Endothelial cell of umbilical vein (primary cell): Measurements from ENCODE around the gene PKP4. TPM values are rescaled to one million over a fixed set of nuclear protein-coding genes. Genes with fewer than 3 reads are reported as not detected.

Experiments used
- BruUV-seq: library from RNA; stranded (reverse); fragments of 400-500 nt; replicated peaks from 2 replicates; lab custom pipeline; 2021; lab: Mats Ljungman, UMichigan
- CTCF ChIA-PET: fragments of 300-600, 350-600 bp; sonication (Branson Sonifier 250); formaldehyde crosslinking; loops from one replicate; lab custom pipeline; 2021; ENCODE audit warnings: antibody characterized with exemption, inconsistent platforms; lab: Charles Lee
- POLR2A ChIA-PET: fragments of 300-600, 350-600 bp; sonication (Branson Sonifier 250); formaldehyde crosslinking; loops from one replicate; lab custom pipeline; 2021; ENCODE audit warnings: antibody characterized with exemption, inconsistent platforms; lab: Charles Lee
- DNase-seq: peaks from one replicate; pipeline ENCODE4 v3.0.0-alpha.2; 2011; ENCODE audit warnings: low read depth, low spot score
- FAIRE-seq: peaks from 2 replicates; lab custom pipeline; 2011; peaks lifted over from hg19 to GRCh38; lab: Jason Lieb, UNC
- H2AFZ ChIP-seq: 2 replicates; pipeline ENCODE4 v1.6.0; 2012; ENCODE audit warnings: low read depth, low read length, control low read depth, inconsistent platforms
- H3K27ac ChIP-seq: 2 replicates; pipeline ENCODE4 v1.5.1; 2011; ENCODE audit warnings: low read depth, mild to moderate bottlenecking, control low read depth, low read length, moderate library complexity; ENCODE audit not compliant: insufficient read depth
- H3K27me3 ChIP-seq, 2 experiments: 2 replicates each; pipeline versions ENCODE4 v1.6.0 to v1.6.1; 2011; ENCODE audit warnings: low read length in 2 of 2, mixed read lengths in 1 of 2; ENCODE audit not compliant: control insufficient read depth in 2 of 2, insufficient read depth in 2 of 2
- H3K36me3 ChIP-seq, 2 experiments: 2 replicates in 1 of 2; 3 replicates in 1 of 2; pipeline ENCODE4 v1.5.1; 2011; ENCODE audit warnings: low read length in 2 of 2, mild to moderate bottlenecking in 1 of 2, moderate library complexity in 1 of 2; ENCODE audit not compliant: control insufficient read depth in 2 of 2, insufficient read depth in 2 of 2; ENCODE audit errors: extremely low read depth in 1 of 2
- H3K4me1 ChIP-seq: 3 replicates; pipeline ENCODE4 v1.5.1; 2011; ENCODE audit warnings: mild to moderate bottlenecking, low read length; ENCODE audit not compliant: control insufficient read depth, insufficient read depth; ENCODE audit errors: extremely low read depth
- H3K4me2 ChIP-seq: 2 replicates; pipeline ENCODE4 v1.6.1; 2011; ENCODE audit warnings: low read length, control low read depth, mixed read lengths; ENCODE audit not compliant: insufficient read depth
- H3K4me3 ChIP-seq, 3 experiments: fragments of 200-600 bp in 1 of 3; sonication (generic), shearing (Covaris generic) in 1 of 3; replicated peaks in 1 of 3; 2 replicates each; pipeline ENCODE4 v1.5.1; 2011 to 2016; ENCODE audit warnings: control low read depth in 3 of 3, low read length in 3 of 3, mild to moderate bottlenecking in 2 of 3, inconsistent platforms in 1 of 3, low read depth in 1 of 3, moderate library complexity in 1 of 3; ENCODE audit not compliant: insufficient read depth in 1 of 3
- H3K79me2 ChIP-seq: 2 replicates; pipeline ENCODE4 v1.6.0; 2012; ENCODE audit warnings: low read length, inconsistent platforms; ENCODE audit not compliant: control insufficient read depth, insufficient read depth
- H3K9ac ChIP-seq: replicated peaks from 2 replicates; pipeline ENCODE3; 2011; ENCODE audit warnings: low read length, control low read depth; ENCODE audit not compliant: insufficient read depth; ENCODE audit errors: extremely low read depth
- H3K9me1 ChIP-seq: replicated peaks from 3 replicates; pipeline ENCODE4 v1.6.0; 2011; ENCODE audit warnings: mild to moderate bottlenecking, low read length; ENCODE audit not compliant: control insufficient read depth, insufficient read depth; ENCODE audit errors: extremely low read depth
- H3K9me3 ChIP-seq: replicated peaks from 2 replicates; pipeline ENCODE4 v1.5.1; 2012; ENCODE audit warnings: low read length, inconsistent platforms; ENCODE audit not compliant: control insufficient read depth, insufficient read depth
- H4K20me1 ChIP-seq: replicated peaks from 2 replicates; pipeline ENCODE3; 2011; ENCODE audit warnings: mild to moderate bottlenecking, low read length; ENCODE audit not compliant: control insufficient read depth, insufficient read depth; ENCODE audit errors: extremely low read depth
- CTCF ChIP-seq, 2 donors: IDR thresholded peaks; 1 replicate in 1 of 2; 2 replicates in 1 of 2; pipeline ENCODE4 v1.5.1; 2011; ENCODE audit warnings: low read length in 2 of 2, mild to moderate bottlenecking in 2 of 2, moderate library complexity in 2 of 2, control low read depth in 1 of 2, inconsistent platforms in 1 of 2, low read depth in 1 of 2; ENCODE audit not compliant: insufficient read depth in 1 of 2; ENCODE audit errors: extremely low read depth in 1 of 2
- EZH2 ChIP-seq: IDR thresholded peaks from 2 replicates; pipeline ENCODE4 v1.6.1; 2012; ENCODE audit warnings: borderline replicate concordance, low read depth, mild to moderate bottlenecking, moderate library complexity, low read length, inconsistent platforms; ENCODE audit not compliant: severe bottlenecking
- FOS ChIP-seq: IDR thresholded peaks from 2 replicates; pipeline ENCODE4 v1.6.1; 2011; ENCODE audit warnings: mild to moderate bottlenecking, low read length, moderate library complexity, borderline replicate concordance; ENCODE audit not compliant: insufficient read depth
- GATA2 ChIP-seq: IDR thresholded peaks from 2 replicates; pipeline ENCODE4 v1.7.0; 2011; ENCODE audit warnings: low read depth, mild to moderate bottlenecking, moderate library complexity, mixed read lengths, low read length; ENCODE audit not compliant: insufficient read length, insufficient read depth
- JUN ChIP-seq: IDR thresholded peaks from 2 replicates; pipeline ENCODE4 v1.6.1; 2011; ENCODE audit warnings: borderline replicate concordance, low read depth; ENCODE audit not compliant: insufficient read length, insufficient read depth
- MAX ChIP-seq: IDR thresholded peaks from 2 replicates; pipeline ENCODE4 v1.6.1; 2011; ENCODE audit not compliant: insufficient read depth, insufficient read length
- MYC ChIP-seq: IDR thresholded peaks from one replicate; pipeline ENCODE4 v1.6.1; 2011; ENCODE audit warnings: mild to moderate bottlenecking, low read depth, low read length
- POLR2A ChIP-seq: IDR thresholded peaks from 2 replicates; pipeline ENCODE4 v1.6.1; 2012; ENCODE audit warnings: low read depth, mild to moderate bottlenecking, control low read depth, low read length
- POLR2AphosphoS5 ChIP-seq: IDR thresholded peaks from 2 replicates; pipeline ENCODE4 v1.6.1; 2012; ENCODE audit warnings: low read depth, mild to moderate bottlenecking, control low read depth, low read length, moderate library complexity; ENCODE audit not compliant: insufficient read depth
- dilution Hi-C: fragments of 300-500 bp; cut with MboI; formaldehyde crosslinking; loops from one replicate; pipeline ENCODE4 v1.15.0; 2019; ENCODE audit warnings: low sequenced_read_pairs; ENCODE audit not compliant: extremely low pct_ligation_motif_present
- intact Hi-C: fragments of 100-400 bp; cut with micrococcal nuclease; formaldehyde crosslinking; loops from one replicate; pipeline ENCODE4 v1.10.0; 2022
- polyA plus RNA-seq, 4 experiments: library from polyadenylated mRNA; depleted of rRNA in 3 of 4; stranded (reverse) in 3 of 4; unstranded in 1 of 4; fragments of >200 nt; gene quantifications; 2 replicates each; pipeline versions ENCODE4 v1.2.1 to v1.2.3, GENCODE V29; 2011 to 2012; ENCODE audit warnings: missing spikeins in 1 of 4
- total RNA-seq: library from RNA; stranded (reverse); gene quantifications from 2 replicates; pipeline ENCODE4 v1.2.3, GENCODE V29; 2021

PKP4 gene
- total and polyA plus RNA-seq, 2 donors (not counting 3 experiments of a cell fraction or from before 2014, with no cell fraction given), result 35.4 to 68.5 TPM

- Histone ChIP-seq H3K27ac (no peak overlapping the region), H3K4me3 (no peak overlapping the region), H3K4me2 (no peak overlapping the region), H3K9me3 (no peaks in the 10 kb centered on the region), H3K9me1 (no peaks in the 10 kb centered on the region), H4K20me1 (no peaks in the 10 kb centered on the region), H2AFZ (no peak overlapping the region), H3K9ac (no peak overlapping the region), H3K79me2 (no peaks in the 10 kb centered on the region), H3K36me3 (peaks cover 2 to 6% of the 10 kb centered on the region in 2 experiments), H3K27me3 (no peaks in the 10 kb centered on the region), H3K4me1 (peaks cover 7% of the 10 kb centered on the region)
- dilution Hi-C loops (no loop called here), intact Hi-C loops (loop anchor here (5.0 kb wide), 1 partner anchor 171 kb away; no protein-coding TSS in a partner anchor)
- TF ChIP-seq MYC (no peak), CTCF (IDR thresholded peaks at IDR 0.05; ENCODE audit: extremely low read depth in 1 of 2, insufficient read depth in 1 of 2, low read depth in 1 of 2, low read length in 2 of 2) (no peak), FOS (no peak), JUN (no peak), EZH2 (no peak), POLR2AphosphoS5 (no peak), MAX (no peak), GATA2 (no peak), POLR2A (no peak)
- DNase-seq (no peak), FAIRE-seq (no peak)
- ChIA-PET POLR2A (no interaction called here), CTCF (no interaction called here)
- no TSS peak for BruUV-seq
These were observed 89.8 kb downstream of the PKP4 start for GRCh38 chr2:158546412-158547144.
